Fibroblast of skin of abdomen (primary cell): ENCODE measurements around the gene IRAK4.

ENCODE experiments used
- DNase-seq: peaks from one replicate; pipeline ENCODE4 v3.0.0-alpha.2; 2013

The IRAK4 gene

DNA sequence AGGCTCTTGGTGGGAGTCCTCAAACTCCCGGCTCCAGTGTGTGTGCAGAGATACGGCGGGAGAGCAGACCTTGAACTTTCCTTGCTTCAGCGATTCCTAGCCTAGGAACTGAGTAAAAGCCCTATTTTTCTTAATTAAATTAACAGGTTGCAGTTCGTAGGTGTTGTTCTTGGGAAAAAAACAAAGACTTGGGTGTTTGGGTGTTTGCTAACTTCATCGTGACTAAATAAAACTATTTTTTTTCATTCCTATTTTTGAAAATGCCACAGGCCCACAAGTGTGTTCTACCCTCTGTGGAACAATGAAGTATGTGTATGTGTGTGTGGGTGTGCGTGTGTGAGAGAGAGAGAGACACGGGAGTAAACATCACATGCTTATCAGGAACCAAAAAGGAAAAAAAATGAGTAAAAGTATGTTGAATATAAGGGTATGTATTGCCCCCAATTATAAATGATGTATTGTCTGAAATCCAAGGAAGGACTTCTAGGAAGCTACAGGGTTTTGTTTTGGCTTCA lies 77.8 kb downstream of the IRAK4 start:
- peak; percentile 23 for DNase-seq
